Limb (tissue), 2 donors: ENCODE measurements around the gene ZNF484.
"Not testable (repeated sequence)": the region's sequence is repeated elsewhere in the genome, so short reads cannot be mapped to it uniquely, and the experiment has no call there.

Source experiments
- DNase-seq, 2 donors: peaks; one replicate each; pipeline ENCODE4 v3.0.0-alpha.2; 2016; ENCODE audit errors: extremely low spot score in 2 of 2

Gene ZNF484

DNA sequence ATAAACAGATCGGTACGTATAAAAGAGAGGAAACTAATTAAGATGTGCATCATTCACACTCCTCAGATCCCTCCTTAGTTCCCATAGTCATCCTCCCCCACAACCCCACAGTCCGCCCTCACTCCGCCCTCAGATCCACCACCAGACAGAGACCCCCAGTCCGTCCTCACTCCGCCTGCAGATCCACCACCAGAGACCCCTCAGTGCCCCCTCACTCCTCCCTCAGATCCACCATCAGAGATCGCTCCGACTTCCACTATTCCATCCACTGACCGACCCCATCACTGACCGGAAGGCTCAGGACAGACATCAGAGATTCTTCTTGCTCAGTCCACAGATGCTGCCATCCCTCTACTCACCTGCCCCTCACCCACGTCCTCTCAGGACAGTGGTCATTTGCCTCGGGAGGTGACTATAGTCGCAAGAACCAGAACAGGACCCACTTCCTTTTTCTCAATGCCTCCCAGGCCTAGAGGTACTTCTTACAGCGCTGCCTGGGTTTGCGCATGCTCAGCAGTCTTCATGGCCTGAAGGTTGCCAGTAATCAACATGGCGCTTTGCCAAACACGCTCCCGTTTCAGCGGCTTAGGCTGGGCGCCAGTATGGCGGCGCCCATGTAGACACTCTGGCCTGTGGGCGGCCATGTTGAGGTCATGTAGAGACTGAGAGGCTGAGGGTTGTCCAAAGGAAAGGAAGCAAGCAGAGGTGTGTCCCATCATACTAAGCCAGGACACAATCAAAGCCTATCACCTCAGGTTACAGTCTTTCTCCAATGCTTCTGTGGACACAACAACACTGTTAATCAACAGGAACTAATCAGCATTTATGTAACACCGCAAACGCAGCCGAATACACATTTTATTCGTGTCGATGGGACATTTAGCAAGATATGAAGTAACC, at the start of gene ZNF484:
Gene ZNF484, minus strand, starts transcription at position 508 of the 900 bp plus-strand sequence. CDS start 3,009 bp downstream, outside the sequence.
- peak; percentile 96 to 98 for DNase-seq

DNA sequence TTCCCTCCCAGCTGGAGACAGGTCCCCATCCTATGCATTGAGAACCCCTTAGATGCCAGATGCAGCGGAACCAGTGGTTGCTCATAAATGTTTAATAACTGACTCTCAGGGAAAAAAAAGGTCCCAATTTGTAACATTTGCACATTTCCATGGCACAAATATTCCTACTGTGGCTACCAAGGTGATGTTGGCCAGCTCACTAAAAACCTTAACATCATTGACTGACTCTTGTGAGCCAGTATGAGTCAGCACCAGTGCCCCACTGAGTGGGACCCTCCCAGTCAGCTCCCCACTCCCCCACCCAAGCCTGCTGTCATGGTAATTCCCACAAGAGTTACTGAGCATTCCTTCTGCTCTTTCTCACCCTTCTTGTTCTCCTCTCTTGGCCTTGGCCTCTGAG, 42.6 kb upstream of the ZNF484 start:
- no peak for DNase-seq

DNA sequence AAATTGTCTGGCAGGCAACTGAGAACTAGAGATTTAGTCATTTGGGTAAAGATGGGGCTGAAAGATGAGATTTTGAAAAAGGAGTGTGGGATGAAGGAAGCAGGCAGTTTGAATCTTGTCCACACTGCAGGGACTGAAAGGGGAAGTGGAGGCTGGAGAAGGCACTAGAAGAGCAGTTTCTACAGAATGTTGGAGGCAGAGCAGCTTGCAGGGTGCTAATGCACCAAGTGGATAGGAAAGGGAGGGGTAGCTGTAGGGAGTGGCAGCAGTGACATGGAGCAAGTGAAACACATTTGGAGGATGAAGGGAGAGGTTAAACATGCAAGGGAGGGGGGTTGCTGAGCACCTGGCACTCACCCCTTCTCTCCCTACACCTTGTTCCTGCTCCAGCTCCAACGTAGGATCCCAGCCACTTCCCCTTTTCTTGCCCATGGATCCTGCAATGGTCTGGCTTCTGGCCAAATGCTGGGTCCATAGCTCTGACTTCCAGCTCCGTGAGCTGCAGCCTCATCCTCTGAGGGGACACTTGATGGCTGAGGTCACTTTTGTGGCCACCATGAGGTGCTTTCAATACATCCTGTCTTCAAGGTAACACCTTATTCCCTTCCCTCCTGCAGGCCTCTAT, 39.5 kb upstream of the ZNF484 start:
- no peak for DNase-seq

DNA sequence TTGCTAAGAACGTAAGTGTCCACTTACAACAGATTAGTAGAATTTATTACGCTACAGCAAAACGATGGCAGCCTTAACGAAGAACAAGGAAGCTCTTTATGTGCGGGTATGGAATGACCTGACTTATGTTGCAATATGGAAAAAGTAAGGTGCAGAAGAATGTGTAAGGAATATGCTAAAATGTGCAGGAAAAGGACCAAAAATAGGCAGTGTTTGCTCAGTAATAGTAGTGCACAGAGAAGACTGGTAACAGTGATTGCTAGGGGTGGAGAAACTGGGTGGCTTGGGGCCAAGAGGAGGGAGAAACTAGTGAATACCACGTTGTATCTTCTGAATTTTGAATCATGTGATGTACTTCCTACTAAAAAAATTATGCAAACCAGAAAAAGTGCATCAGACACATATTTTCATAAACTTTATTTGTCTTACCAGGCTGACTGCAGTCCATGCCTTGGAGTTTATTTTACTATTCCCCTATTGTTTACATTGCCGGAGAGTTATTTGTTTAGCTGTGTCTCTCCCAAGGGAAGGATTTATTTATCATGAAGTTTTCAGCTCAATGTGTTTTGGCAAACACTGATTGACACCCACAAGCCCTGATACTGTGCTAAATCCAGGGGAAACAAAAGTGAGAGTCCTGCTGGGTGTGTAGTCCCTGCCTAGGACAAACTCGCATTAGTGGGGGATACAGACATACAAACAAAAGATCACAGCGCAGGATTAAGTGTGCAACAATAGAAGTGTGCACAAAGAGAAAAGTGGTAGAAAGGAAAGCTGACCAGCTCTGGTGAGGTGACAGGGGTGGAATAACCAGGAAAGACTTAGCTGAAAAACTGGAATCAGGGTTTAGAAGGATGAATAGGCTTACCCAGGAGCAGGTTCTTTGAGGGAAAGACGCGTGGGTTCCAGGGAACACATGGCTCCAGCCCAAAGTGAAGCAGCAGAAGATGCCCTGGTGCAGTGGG, 34.0 kb upstream of the ZNF484 start:
- peak; percentile 40 to 56 for DNase-seq

DNA sequence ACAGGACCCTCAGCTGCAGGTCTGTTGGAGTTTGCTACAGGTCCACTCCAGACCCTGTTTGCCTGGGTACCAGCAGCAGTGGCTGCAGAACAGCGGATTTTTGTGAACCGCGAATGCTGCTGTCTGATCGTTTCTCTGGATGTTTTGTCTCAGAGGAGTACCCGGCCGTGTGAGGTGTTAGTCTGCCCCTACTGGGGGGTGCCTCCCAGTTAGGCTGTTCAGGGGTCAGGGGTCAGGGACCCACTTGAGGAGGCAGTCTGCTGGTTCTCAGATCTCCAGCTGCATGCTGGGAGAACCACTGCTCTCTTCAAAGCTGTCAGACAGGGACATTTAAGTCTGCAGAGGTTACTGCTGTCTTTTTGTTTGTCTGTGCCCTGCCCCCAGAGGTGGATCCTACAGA, 27.3 kb upstream of the ZNF484 start:
- DNase-seq, result not testable (repeated sequence)

DNA sequence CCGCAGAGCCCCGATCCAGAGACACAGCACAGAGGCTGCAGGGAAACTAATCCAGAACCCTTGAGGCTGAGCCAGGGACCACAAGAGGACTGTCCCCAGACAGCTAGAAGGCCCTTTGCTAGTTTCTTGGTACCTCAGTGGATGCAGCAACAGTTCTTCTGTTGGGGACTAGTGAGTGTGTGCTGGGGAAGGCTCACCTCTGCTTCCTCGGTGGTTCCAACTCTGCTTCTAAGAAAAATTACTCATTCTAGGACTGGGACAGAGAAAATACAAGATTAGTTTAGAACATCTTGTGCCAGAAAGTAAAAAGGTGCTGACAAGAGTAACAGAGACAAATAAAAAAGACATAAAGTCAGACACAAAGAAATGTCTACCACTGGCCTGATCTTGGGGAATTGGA, 19.5 kb upstream of the ZNF484 start:
- no peak for DNase-seq

DNA sequence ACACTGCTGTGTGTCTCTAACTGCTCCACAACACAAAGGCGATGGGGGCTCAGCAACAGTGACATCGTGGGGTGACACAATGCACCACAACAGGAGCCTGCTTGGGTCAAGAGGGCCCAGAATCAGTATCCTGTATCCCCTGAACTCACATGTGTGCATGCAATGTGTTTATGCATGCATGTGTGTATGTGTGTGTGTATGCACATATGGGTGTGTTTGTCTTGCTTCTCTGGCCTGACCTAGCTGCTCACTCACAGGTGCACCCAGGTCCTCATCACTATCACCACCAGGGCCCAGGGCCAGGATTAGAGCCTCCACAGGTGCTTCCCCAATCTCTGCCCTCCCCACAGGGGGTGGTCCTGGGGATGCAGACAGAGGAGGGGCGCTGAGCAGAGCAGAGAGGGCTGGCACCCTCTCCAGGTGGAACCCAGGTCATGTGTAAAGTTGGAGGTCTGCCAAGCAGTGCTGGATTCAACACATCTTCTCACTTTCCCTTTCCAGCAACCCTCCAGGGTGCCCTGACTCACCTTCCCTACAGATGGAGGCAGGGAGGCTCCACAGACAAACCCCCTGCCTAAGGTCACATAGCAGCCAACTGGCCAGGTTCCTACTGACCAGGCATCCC, 18.1 kb upstream of the ZNF484 start:
- no peak for DNase-seq

DNA sequence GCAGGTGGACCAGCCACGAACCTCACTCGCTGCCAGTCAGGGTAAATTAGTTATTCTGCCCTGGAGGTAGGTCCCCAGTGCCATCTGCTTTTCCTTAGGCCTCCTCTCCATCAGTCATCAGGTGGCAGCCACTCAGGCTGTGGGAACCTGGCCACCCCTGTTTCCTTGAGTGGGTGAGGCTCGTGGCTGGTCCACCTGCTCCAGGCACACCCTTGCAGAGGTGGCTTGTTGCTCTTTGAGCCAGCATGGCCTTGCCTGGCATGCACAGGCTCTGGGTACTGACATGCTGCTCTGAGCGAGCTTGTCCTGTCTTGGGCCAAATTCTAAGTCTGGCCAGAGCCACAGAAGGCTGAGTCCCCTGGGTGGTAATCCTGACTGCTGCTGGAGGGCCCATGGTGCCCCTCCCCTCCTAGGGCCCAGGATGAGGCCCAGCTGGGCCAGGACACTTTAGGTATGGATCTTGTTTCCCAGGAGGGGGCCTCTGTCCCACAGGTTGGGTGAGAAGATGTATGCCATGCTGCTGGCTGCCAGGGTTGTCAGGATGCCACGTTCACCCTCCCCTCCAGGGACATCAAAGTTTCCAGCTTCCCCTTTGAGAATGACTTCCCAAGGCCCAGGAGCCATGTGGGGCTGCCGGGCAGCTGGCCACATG, 17.0 kb upstream of the ZNF484 start:
- DNase-seq, result no peak

DNA sequence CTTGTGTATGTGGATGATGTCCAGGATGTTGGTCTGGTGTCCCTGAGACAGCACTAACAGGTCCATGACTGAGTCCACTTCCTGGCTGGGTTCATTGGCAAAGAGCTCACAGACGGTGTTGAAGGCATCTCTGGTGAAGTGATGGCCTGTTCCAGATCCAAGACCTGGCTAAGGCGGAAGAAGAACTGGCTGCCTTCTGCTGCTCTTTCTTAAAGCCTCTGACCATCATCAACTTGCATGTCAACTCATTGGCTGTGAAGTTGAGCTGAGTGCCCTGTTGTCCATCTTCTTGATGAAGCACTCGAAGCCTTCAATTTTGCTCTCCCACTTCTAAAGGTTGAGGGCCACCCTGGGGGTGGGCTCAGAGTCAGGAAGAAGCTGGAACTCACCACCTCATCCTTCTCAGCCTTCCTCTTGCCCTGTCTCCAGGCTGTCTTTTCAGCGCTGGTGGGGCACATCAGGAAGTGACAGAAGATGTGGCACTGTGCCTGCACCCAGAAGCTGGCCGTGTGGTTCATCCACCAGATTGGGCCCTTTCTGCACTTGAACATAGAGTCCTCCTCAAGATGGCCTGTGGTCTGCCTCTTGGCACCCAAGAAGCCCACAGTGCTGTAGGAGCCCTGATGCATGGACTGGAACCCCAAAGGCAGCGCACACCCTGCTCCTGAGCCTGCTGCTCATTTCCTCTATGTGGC, 16.2 kb upstream of the ZNF484 start:
- not testable (repeated sequence) for DNase-seq

DNA sequence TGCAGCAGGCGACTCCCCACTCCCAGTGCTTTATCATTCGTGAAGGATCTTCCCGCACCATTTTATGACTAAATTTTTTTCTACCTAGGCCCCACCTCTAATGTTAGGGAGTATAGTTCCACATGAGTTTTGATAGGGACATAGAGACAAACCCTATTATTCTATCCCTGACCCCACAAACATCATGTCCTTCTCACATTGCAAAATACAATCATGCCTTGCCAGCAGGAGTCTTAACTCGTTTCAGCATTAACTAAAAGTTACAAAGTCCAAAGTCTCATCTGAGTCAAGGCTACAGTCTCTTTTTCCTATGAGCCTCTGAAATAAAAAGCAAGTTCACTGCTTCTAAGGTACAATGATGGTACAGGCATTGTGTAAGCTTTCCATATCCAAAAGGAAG, 14.4 kb upstream of the ZNF484 start:
- not testable (repeated sequence) for DNase-seq

DNA sequence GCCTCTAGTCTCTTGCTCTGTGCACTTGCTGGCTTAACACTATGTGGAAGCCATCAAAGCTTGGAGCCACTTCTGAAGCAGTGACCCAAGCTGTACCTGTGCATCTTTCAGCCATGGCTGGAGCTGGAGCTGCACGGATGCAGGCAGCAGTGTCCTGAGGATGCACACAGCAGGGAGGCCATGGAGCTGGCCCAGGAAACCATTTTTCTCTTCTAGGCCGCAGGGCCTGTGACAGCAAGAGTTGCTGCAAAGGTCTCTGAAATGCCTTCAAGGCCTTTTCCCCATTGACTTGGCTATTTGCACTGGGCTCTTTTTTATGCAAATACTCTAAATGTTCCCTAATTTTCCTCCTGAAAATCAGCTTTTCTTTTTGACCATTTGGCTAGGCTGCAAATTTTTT, 12.9 kb upstream of the ZNF484 start:
- DNase-seq, result no peak

DNA sequence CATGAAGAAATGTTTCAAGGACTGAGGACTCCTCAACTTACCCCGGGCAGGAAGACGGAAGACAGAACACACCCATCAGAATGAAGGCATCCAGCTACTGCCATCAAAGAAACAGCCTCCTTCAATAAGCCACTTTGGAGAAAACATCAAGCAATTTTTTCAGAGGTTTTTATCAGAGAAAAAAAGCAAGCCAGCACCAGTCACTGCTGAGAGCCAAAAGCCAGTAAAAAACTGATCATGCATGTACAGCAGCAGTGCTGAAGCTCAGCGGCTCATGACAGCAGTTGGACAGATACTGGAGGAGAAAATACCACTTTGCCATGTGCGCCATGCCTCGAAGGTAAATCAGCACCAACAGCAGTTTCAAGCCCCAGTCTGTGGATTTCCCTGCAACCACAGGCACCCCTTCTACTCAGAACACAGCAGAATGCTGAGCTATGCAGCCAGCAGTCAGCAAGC, 10.1 kb upstream of the ZNF484 start:
- DNase-seq, result no peak

DNA sequence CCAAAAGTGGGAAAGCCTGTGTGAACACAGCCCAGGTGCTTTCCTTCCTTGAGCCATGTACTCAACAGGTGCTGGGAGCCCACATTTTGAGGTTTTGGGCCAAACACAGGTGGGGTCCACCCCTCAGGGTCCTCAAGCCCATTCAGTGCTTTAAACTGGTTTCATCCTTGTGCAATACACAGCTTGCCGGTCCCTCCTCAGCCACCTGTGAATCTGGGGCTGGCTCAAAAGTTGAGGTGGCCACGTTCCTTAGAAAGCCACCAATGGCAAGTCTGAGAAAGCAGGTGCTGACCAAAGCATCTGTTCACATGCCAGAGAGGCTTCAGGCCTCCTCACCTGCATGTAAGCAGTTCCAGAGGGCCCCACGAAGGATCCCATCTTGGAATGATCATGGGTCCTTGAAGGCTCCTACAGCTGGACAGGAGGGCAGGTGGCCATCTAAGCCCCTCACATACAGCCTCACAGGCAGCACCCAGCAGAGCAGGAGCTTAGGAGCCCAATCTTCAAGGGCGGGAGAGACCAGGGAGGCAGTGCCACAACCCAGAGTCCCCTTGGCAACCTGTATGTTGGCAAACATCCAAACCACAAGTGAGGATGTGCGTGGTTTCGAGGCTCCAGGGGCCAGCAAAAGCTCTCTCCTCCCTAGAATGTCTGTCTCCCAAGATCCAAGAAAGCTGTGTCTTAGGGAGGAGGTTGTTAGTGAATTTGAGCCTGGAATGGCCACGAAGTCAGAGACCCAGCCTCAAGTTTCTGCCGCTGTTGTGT, 9.2 kb upstream of the ZNF484 start:
- DNase-seq, result not testable (repeated sequence)

DNA sequence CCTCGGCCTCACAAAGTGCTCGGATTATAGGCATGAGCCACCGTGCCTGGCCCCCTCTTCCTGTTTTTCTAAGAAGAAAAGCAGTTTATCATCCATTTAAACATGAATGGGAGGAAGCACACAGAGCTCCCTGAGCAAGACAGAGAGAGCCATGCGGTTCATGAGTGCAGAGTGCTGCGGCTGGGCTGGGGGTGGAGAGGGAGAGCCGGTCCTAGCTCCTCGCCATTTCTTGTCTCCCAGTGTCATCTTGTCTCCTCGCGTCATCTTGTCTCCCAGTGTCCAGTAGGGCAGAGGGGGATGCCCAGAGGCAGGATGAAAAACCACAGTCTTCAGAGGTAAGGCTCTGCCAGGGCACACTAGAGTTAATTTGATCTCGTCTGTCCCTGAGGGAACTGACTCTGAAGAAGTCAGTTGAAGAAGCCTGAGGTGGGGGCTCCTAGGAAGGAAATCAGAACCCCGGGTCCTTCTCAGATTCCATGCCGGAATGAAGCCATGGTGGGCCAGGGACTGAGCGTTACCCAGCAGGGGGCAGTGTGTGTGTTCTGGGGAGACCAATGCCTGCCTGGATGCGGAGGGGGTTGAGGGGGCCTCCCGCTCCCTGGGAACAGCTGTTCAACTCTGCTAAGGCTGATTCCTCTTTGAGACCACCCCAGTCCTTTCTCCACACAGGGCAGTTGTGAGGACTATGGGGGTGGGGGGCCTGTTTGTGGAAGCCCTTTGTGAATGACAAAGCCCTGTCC, 6.0 kb upstream of the ZNF484 start:
- DNase-seq, result not testable (repeated sequence)

DNA sequence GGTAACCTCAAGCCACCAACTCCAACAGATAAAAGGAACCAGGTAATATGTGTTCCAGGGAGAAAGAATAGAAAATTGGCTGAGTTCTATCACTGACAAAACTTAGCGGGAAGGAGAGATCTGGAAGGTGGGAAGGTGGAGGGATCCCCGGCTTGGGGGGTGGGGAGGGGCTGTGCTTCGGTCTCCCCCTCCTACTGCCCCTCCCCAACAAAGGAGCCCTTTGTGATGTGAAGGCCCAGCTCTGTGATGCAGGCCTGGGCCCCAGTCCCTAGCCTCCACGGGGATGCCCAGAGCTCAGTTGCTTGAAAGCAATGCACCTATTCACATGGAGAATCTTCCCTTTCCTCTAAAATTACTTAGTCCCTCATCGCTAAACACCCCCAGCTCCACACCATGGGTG, 4.4 kb upstream of the ZNF484 start:
- no peak for DNase-seq

DNA sequence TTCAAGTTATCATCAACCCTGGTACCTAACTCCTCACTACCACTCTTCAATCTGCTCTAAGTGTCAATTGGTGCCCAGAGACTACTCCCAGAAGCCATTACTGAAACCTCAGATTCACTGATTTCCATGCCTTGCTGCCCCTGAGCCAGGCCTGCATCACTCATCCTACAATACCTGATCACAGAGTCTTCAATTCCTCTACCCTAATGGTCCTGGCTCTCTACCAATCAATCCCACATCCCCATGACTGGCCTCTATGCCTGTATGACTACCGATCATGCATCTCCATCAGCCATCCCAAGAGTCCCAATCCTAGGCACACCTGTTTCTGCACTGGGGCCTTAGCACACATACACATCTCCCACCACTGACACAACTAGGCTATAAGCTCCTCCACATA, 2.5 kb downstream of the ZNF484 start:
- no peak for DNase-seq

DNA sequence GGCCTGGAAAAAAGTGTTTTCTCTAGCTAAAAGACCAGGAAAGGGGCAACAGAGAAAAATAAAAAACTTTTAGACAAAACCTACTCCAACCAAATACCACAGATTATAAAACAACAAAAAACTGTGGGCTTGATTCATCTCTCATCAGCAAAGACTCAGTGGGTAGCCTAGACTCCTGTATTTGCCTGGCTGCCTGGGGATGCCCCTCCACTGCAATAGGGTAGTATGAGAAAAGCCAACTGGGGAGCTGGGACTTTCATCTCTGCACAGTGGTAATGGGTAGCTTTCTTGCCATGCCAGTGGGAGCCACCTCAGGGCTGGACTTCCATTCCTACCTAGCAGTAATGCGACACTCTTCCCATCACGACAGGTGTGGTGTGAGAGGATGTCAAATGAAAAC, 7.5 kb downstream of the ZNF484 start:
- no peak for DNase-seq

DNA sequence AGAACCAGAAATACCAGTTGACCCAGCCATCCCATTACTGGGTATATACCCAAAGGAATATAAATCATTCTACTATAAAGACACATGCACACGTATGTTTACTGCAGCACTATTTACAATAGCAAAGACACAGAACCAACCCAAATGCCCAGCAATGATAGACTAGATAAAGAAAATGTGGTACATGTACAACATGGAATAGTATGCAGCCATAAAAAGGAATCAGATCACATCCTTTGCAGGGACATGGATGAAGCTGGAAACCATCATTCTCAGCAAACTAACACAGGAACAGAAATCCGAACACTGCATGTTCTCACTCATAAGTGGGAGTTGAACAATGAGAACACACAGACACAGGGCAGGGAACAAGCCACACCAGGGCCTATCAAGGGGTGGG, 11.2 kb downstream of the ZNF484 start:
- not testable (repeated sequence) for DNase-seq

DNA sequence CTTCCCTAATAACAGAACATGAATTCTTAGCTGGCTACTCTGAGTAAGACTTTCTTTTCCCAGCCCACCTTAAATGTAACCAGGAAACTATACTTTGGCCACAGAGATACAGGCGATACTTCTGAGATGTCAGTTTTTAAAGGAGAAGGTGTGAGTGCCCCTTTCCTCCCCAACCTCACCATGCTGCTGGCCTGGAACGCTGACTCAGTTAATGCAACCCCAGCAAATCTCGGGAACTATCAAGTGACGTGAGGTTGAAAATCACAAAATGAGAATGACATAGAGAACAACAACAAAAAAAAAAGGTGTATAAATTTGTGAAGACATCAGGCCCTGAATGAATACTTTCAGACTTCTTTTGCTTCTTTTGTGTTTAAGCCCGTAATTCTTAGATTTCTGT, 13.7 kb downstream of the ZNF484 start:
- DNase-seq, result no peak
